GM19467 (cell line): ENCODE measurements around the gene SPPL2C.

Experiments used
- ATAC-seq: cut with Tn5 transposase; IDR thresholded peaks from one replicate; pipeline ENCODE4 v1.9.1; 2021; ENCODE audit warnings: mild to moderate bottlenecking, moderate library complexity; ENCODE audit not compliant: unreplicated experiment

SPPL2C gene

GRCh38 chr17:45874151-45874550, 29.5 kb downstream of the SPPL2C start:
- ATAC-seq = no peak

DNA sequence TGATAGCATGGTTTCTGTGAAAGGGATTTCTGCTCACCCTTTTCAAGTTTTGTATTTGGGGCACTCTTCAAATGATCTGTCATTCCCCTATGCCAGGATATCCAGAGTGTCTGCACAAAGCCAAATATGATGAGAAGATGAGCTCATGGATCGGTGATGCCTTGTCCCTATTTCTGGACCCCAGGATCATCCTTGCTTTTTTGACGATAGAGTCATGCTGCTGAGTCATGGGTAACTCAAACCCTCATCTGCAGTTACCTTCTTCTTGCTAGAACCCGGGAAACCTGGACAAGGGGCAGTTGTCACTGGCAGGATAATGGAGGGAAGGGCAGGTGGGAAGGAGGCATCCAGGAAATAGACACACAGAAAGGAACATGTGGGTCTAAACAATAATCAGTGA, 31.9 kb downstream of the SPPL2C start:
- no peak for ATAC-seq

DNA sequence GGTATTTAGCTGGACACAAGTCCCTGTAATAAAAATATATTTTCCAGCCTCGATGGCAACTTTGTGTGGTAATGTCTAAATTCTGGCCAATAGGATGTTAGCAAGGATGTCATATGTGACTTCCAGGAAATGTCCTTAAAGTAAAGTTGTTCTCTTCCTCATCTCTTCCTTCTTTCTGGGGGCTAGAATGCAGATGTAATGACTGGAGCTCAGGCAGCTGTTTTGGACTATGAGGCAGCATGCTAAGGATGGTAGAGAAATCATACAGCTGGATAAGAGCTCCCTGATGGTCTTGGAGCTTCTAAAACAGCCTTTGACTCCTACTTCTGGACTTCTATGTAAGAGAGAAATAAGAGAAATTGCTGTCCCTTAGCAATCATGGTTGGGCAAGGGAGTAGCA, 32.8 kb downstream of the SPPL2C start:
- no peak for ATAC-seq

DNA sequence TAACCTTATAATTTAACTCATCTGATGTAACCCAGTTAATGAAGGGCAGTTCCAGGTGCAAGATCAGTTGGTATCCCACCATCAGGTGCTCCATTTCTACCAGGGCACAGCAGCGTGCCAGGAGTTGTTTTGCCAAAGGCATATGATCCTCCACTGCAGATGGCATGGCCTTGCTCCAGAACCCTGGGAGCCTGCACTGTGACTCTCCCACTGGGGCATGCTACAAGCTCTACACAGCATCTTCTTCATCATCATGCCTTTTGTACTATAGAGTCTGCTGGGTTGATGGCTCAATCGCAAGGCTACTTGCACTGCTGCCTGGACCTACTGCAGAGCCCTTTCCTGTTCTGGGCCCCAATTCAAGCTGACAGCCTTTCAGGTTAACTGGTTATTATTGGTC, 38.4 kb downstream of the SPPL2C start:
- no peak for ATAC-seq

- no peak for ATAC-seq
These were observed 42.2 kb downstream of the SPPL2C start for GRCh38 chr17:45886852-45887251.

DNA sequence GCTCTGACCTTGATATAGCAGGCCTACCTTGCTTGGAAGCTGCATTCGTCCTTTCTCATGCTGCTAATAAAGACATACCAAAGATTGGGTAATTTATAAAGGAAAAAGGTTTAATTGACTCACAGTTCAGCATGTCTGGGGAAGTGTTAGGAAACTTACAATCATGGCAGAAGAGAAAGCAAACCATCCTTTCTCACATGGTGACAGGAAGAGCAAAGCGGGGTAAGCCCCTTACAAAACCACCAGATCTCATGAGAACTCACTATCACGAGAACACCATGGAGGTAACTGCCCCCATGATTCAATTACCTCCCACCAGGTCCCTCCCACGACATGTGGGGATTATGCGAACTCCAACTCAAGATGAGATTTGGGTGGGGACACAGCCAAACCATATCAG, 43.7 kb downstream of the SPPL2C start:
- no peak for ATAC-seq

DNA sequence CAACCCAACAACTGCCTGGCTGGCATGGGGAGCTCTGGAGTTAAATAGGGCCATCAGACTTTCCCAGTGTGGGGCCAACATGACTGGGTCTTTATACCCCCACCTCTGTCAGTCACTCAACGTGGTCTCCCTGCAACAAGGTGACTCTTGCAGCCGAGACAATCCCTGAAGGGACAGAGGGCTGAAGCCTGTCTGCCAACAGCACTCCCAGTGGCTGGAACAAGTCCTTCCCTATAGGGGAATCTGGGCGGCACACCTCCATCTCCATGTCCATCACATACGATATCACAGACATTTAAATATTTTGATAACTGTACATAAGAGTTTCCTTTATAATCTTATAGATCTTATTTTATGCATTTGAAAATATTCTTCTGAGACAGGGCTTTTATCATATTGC, 44.9 kb downstream of the SPPL2C start:
- ATAC-seq = no peak

DNA sequence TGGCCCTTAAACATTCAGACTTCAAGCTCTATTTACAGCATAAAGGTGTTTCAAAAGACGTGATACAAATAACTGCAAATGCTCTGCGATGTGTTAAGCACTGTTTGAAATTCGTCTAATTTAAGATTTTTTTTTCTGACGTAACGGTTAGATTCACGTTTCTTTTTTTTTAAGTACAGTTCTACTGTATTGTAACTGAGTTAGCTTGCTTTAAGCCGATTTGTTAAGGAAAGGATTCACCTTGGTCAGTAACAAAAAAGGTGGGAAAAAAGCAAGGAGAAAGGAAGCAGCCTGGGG, 49.0 kb downstream of the SPPL2C start:
- no peak for ATAC-seq

GRCh38 chr17:45894022-45894784, 49.5 kb downstream of the SPPL2C start, which contains the start of gene MAPT:
Gene MAPT, plus strand, starts transcription at chr17:45894554. Its CDS starts 67,784 bp downstream, at chr17:45962338.
- no peak for ATAC-seq

GRCh38 chr17:45895304-45895968, 50.8 kb downstream of the SPPL2C start:
- ATAC-seq = no peak

GRCh38 chr17:45895969-45896785, 51.5 kb downstream of the SPPL2C start:
- ATAC-seq = no peak
